Keratinocyte (primary cell): ENCODE data around the gene PIWIL4. TPM values are rescaled to one million over a fixed set of nuclear protein-coding genes. Genes with fewer than 3 reads are reported as not detected.

Experiments used
- DNase-seq: peaks from one replicate; pipeline ENCODE4 v3.0.0-alpha.2; 2011; ENCODE audit warnings: low read depth, missing footprints, low spot score
- FAIRE-seq: peaks from 2 replicates; lab custom pipeline; 2011; peaks lifted over from hg19 to GRCh38; lab: Jason Lieb, UNC
- H2AFZ ChIP-seq: 2 replicates; pipeline ENCODE4 v1.6.0; 2012; ENCODE audit warnings: low read length, control low read depth, inconsistent platforms; ENCODE audit not compliant: control insufficient read depth
- H3K27ac ChIP-seq: 2 replicates; pipeline ENCODE4 v1.5.1; 2011; ENCODE audit warnings: low read length; ENCODE audit not compliant: control insufficient read depth, insufficient read depth
- H3K27me3 ChIP-seq: 3 replicates; pipeline ENCODE4 v1.6.0; 2011; ENCODE audit warnings: low read length; ENCODE audit not compliant: control insufficient read depth, insufficient read depth; ENCODE audit errors: extremely low read depth
- H3K36me3 ChIP-seq, 2 experiments: 2 replicates in 1 of 2; 3 replicates in 1 of 2; pipeline ENCODE4 v1.5.1; 2011; ENCODE audit warnings: low read length in 2 of 2, mild to moderate bottlenecking in 1 of 2; ENCODE audit not compliant: control insufficient read depth in 2 of 2, insufficient read depth in 2 of 2; ENCODE audit errors: extremely low read depth in 1 of 2
- H3K4me1 ChIP-seq: 3 replicates; pipeline ENCODE4 v1.5.1; 2011; ENCODE audit warnings: low read length; ENCODE audit not compliant: control insufficient read depth, insufficient read depth; ENCODE audit errors: extremely low read depth
- H3K4me2 ChIP-seq: 3 replicates; pipeline ENCODE4 v1.6.0; 2011; ENCODE audit warnings: low read depth, low read length; ENCODE audit not compliant: control insufficient read depth, insufficient read depth; ENCODE audit errors: extremely low read depth
- H3K4me3 ChIP-seq, 3 experiments: fragments of 200-600 bp in 1 of 3; sonication (generic) in 1 of 3; 2 replicates in 2 of 3; 3 replicates in 1 of 3; pipeline ENCODE4 v1.5.1; 2011 to 2016; ENCODE audit warnings: low read length in 3 of 3, mild to moderate bottlenecking in 3 of 3, control low read depth in 2 of 3, inconsistent platforms in 1 of 3, low read depth in 1 of 3, mixed read lengths in 1 of 3, mixed run types in 1 of 3, moderate library complexity in 1 of 3; ENCODE audit not compliant: control insufficient read depth in 2 of 3, insufficient read depth in 2 of 3; ENCODE audit errors: extremely low read depth in 1 of 3
- H3K79me2 ChIP-seq: 2 replicates; pipeline ENCODE4 v1.6.0; 2012; ENCODE audit warnings: low read length; ENCODE audit not compliant: control insufficient read depth, insufficient read depth
- H3K9ac ChIP-seq: 3 replicates; pipeline ENCODE4 v1.6.0; 2011; ENCODE audit warnings: low read length; ENCODE audit not compliant: control insufficient read depth, insufficient read depth; ENCODE audit errors: extremely low read depth
- H3K9me1 ChIP-seq: 3 replicates; pipeline ENCODE4 v1.6.0; 2011; ENCODE audit warnings: low read length; ENCODE audit not compliant: control insufficient read depth, insufficient read depth; ENCODE audit errors: extremely low read depth
- H3K9me3 ChIP-seq: 2 replicates; pipeline ENCODE4 v1.5.1; 2012; ENCODE audit warnings: low read depth, low read length; ENCODE audit not compliant: control insufficient read depth
- H4K20me1 ChIP-seq: 3 replicates; pipeline ENCODE4 v1.6.0; 2011; ENCODE audit warnings: low read length; ENCODE audit not compliant: control insufficient read depth, insufficient read depth; ENCODE audit errors: extremely low read depth
- CTCF ChIP-seq, 3 experiments: IDR thresholded peaks in 1 of 3; conservative IDR thresholded peaks in 1 of 3; optimal IDR thresholded peaks in 1 of 3; 2 replicates in 2 of 3; 3 replicates in 1 of 3; pipeline versions ENCODE3 to v1.5.1; 2011; ENCODE audit warnings: low read length in 3 of 3, mild to moderate bottlenecking in 3 of 3, moderate library complexity in 2 of 3, control low read depth in 1 of 3, inconsistent platforms in 1 of 3; ENCODE audit not compliant: insufficient read depth in 2 of 3; ENCODE audit errors: extremely low read depth in 1 of 3
- EZH2 ChIP-seq: IDR thresholded peaks from one replicate; pipeline ENCODE4 v1.6.1; 2012; ENCODE audit warnings: inconsistent platforms, mild to moderate bottlenecking, low read length, moderate library complexity
- dilution Hi-C: fragments of 300-500 bp; cut with MboI; formaldehyde crosslinking; loops from one replicate; pipeline ENCODE4 v1.7.0; 2020; ENCODE audit warnings: low sequenced_read_pairs; ENCODE audit not compliant: extremely low pct_ligation_motif_present
- polyA plus RNA-seq, 5 experiments: library from polyadenylated mRNA; depleted of rRNA in 3 of 5; stranded (reverse) in 3 of 5; stranded (forward) in 1 of 5; unstranded in 1 of 5; fragments of >200 nt; gene quantifications; 1 replicate in 1 of 5; 2 replicates in 3 of 5; 3 replicates in 1 of 5; pipeline versions ENCODE4 v1.2.1 to v1.2.3, GENCODE V29; 2011 to 2012; ENCODE audit warnings: missing spikeins in 2 of 5, low read depth in 1 of 5, low replicate concordance in 1 of 5

PIWIL4 gene
- polyA plus RNA-seq, 1 donor (not counting 4 experiments of a cell fraction or from before 2014, with no cell fraction given): 0.14 TPM

- Histone ChIP-seq H3K4me1 (no peaks in the 10 kb centered on the region), H4K20me1 (no peaks in the 10 kb centered on the region), H3K4me2 (no peak overlapping the region), H3K4me3 (no peak overlapping the region), H3K27ac (no peak overlapping the region), H3K9me3 (no peaks in the 10 kb centered on the region), H3K79me2 (no peaks in the 10 kb centered on the region), H3K36me3 (no peaks in the 10 kb centered on the region), H3K9ac (no peak overlapping the region), H3K9me1 (no peaks in the 10 kb centered on the region), H2AFZ (no peak overlapping the region), H3K27me3 (no peaks in the 10 kb centered on the region)
- dilution Hi-C loops: no loop called here
- TF ChIP-seq CTCF (optimal IDR thresholded peaks at IDR 0.05 in 1 of 3, IDR thresholded peaks at IDR 0.05 in 1 of 3, conservative IDR thresholded peaks at IDR 0.05 in 1 of 3; ENCODE audit: extremely low read depth in 1 of 3, insufficient read depth in 2 of 3, low read length in 3 of 3) (no peak), EZH2 (no peak)
- FAIRE-seq (no peak), DNase-seq (no peak)
Measured at GRCh38 chr11:94597896-94598295, 30.7 kb downstream of the PIWIL4 start.

GRCh38 chr11:94599510-94599909, 32.3 kb downstream of the PIWIL4 start:
- no peaks in the 10 kb centered on the region for H3K27me3 ChIP-seq
- dilution Hi-C loops: no loop called here
- H3K9me3 ChIP-seq: no peaks in the 10 kb centered on the region
- no peak for TF ChIP-seq CTCF (optimal IDR thresholded peaks at IDR 0.05 in 1 of 3, IDR thresholded peaks at IDR 0.05 in 1 of 3, conservative IDR thresholded peaks at IDR 0.05 in 1 of 3; ENCODE audit: extremely low read depth in 1 of 3, insufficient read depth in 2 of 3, low read length in 3 of 3)
- TF ChIP-seq EZH2: no peak
- DNase-seq (no peak), FAIRE-seq (no peak)
- no peaks in the 10 kb centered on the region for H3K4me1 ChIP-seq
- H3K27ac ChIP-seq: no peak overlapping the region
- no peak overlapping the region for H2AFZ ChIP-seq
- no peak overlapping the region for H3K4me3 ChIP-seq
- H3K9ac ChIP-seq: no peak overlapping the region
- no peaks in the 10 kb centered on the region for H4K20me1 ChIP-seq
- no peaks in the 10 kb centered on the region for H3K9me1 ChIP-seq
- H3K36me3 ChIP-seq: no peaks in the 10 kb centered on the region
- H3K79me2 ChIP-seq: no peaks in the 10 kb centered on the region
- H3K4me2 ChIP-seq: no peak overlapping the region
